MCF 10A (cell line): Measurements from ENCODE around the gene EPB42. TPM values are rescaled to one million over a fixed set of nuclear protein-coding genes. Genes with fewer than 3 reads are reported as not detected.

Source experiments
- BruUV-seq: library from RNA; stranded (reverse); fragments of 400-500 nt; replicated peaks from 2 replicates; lab custom pipeline; 2021; lab: Mats Ljungman, UMichigan
- CTCF ChIA-PET: fragments of 300-600 bp; sonication (Branson Sonifier 250); formaldehyde crosslinking; extraction: SDS; loops from one replicate; lab custom pipeline; 2021; ENCODE audit warnings: antibody characterized with exemption, inconsistent platforms; lab: Yijun Ruan, JAX
- POLR2A ChIA-PET: fragments of 300-600, 350-650 bp; sonication (Branson Sonifier 250); formaldehyde crosslinking; extraction: SDS; loops from one replicate; lab custom pipeline; 2020; ENCODE audit warnings: antibody characterized with exemption, inconsistent platforms; lab: Yijun Ruan, JAX
- DNase-seq: peaks from one replicate; pipeline ENCODE4 v3.0.0-alpha.2; 2018; ENCODE audit not compliant: unreplicated experiment
- H3K27ac Mint-ChIP-seq: one replicate; pipeline ENCODE4 v1.8.0; 2022; ENCODE audit warnings: mild to moderate bottlenecking, low read depth, mixed read lengths; ENCODE audit not compliant: unreplicated experiment
- H3K27me3 Mint-ChIP-seq: one replicate; pipeline ENCODE4 v1.8.0; 2022; ENCODE audit warnings: mixed read lengths; ENCODE audit not compliant: insufficient read depth, unreplicated experiment
- H3K36me3 Mint-ChIP-seq: one replicate; pipeline ENCODE4 v1.8.0; 2022; ENCODE audit warnings: mild to moderate bottlenecking, moderate library complexity, mixed read lengths; ENCODE audit not compliant: insufficient read depth, unreplicated experiment
- H3K4me1 Mint-ChIP-seq: one replicate; pipeline ENCODE4 v1.8.0; 2022; ENCODE audit warnings: mixed read lengths; ENCODE audit not compliant: insufficient read depth, unreplicated experiment
- H3K4me3 Mint-ChIP-seq: one replicate; pipeline ENCODE4 v1.8.0; 2022; ENCODE audit warnings: mild to moderate bottlenecking, moderate library complexity, mixed read lengths; ENCODE audit not compliant: unreplicated experiment
- H3K9me3 Mint-ChIP-seq: one replicate; pipeline ENCODE4 v1.8.0; 2022; ENCODE audit warnings: mixed read lengths; ENCODE audit not compliant: unreplicated experiment
- CTCF ChIP-seq: fragments of 200-600 bp; IDR thresholded peaks from one replicate; pipeline ENCODE4 v1.8.0; 2022; ENCODE audit warnings: antibody characterized with exemption, mild to moderate bottlenecking; ENCODE audit not compliant: unreplicated experiment
- intact Hi-C: fragments of 100-400 bp; cut with micrococcal nuclease; formaldehyde crosslinking; loops from 2 replicates; pipeline ENCODE4 v1.14.1; 2022
- total RNA-seq: library from RNA; stranded (reverse); gene quantifications from 2 replicates; pipeline ENCODE4 v1.2.3, GENCODE V29; 2022

EPB42 gene
- total RNA-seq, 1 experiment from 2014 or later: not detected

- BruUV-seq: no TSS peak
- H3K36me3 Mint-ChIP-seq: no peaks in the 10 kb centered on the region
- TF ChIP-seq CTCF: no peak
- H3K4me1 Mint-ChIP-seq: no peaks in the 10 kb centered on the region
- H3K4me3 Mint-ChIP-seq: no peak overlapping the region
- intact Hi-C loops: no loop called here
- no peaks in the 10 kb centered on the region for H3K27me3 Mint-ChIP-seq
- CTCF ChIA-PET: interaction anchor here (1.1 to 2.7 kb wide), 3 partner anchors 10 to 71 kb away, joined by 8 to 12 read pairs (median 10); no protein-coding TSS in a partner anchor
- POLR2A ChIA-PET: interaction anchor here (0.9 kb wide), 1 partner anchor 10 kb away, joined by 3 read pairs; no protein-coding TSS in a partner anchor
- no peaks in the 10 kb centered on the region for H3K9me3 Mint-ChIP-seq
- no peak for DNase-seq
- no peak overlapping the region for H3K27ac Mint-ChIP-seq
These were observed 6.6 kb downstream of the EPB42 start for GRCh38 chr15:43214169-43214568.

- no peaks in the 10 kb centered on the region for H3K27me3 Mint-ChIP-seq
- CTCF ChIA-PET: interaction anchor here (2.0 to 2.7 kb wide), 2 partner anchors 9 to 72 kb away, joined by 10 to 12 read pairs; no protein-coding TSS in a partner anchor
- intact Hi-C loops: no loop called here
These were observed 7.4 kb downstream of the EPB42 start for GRCh38 chr15:43213466-43213865.

GRCh38 chr15:43212951-43213350, 7.9 kb downstream of the EPB42 start:
- no TSS peak for BruUV-seq
- CTCF ChIA-PET: interaction anchor here (0.6 to 2.7 kb wide), 4 partner anchors 9 to 73 kb away, joined by 4 to 12 read pairs (median 11); no protein-coding TSS in a partner anchor
- H3K4me1 Mint-ChIP-seq: no peaks in the 10 kb centered on the region
- no peaks in the 10 kb centered on the region for H3K9me3 Mint-ChIP-seq
- POLR2A ChIA-PET: interaction anchor here (1.1 kb wide), 1 partner anchor 29 kb away, joined by 5 read pairs; no protein-coding TSS in a partner anchor
- H3K4me3 Mint-ChIP-seq: no peak overlapping the region
- H3K36me3 Mint-ChIP-seq: no peaks in the 10 kb centered on the region
- H3K27me3 Mint-ChIP-seq: no peaks in the 10 kb centered on the region
- no peak overlapping the region for H3K27ac Mint-ChIP-seq
- no peak for DNase-seq
- no peak for TF ChIP-seq CTCF
- intact Hi-C loops: no loop called here

More at GRCh38 chr15:43213466-43213865, 7.4 kb downstream of the EPB42 start:
- POLR2A ChIA-PET: interaction anchor here (1.1 kb wide), 1 partner anchor 30 kb away, joined by 5 read pairs; no protein-coding TSS in a partner anchor
- H3K4me3 Mint-ChIP-seq: no peak overlapping the region
- H3K4me1 Mint-ChIP-seq: no peaks in the 10 kb centered on the region
- H3K36me3 Mint-ChIP-seq: no peaks in the 10 kb centered on the region
- TF ChIP-seq CTCF: no peak
- DNase-seq: no peak
- no TSS peak for BruUV-seq
- H3K9me3 Mint-ChIP-seq: no peaks in the 10 kb centered on the region
- no peak overlapping the region for H3K27ac Mint-ChIP-seq

- ChIA-PET POLR2A (interaction anchor here (1.1 kb wide), 1 partner anchor 29 kb away, joined by 5 read pairs; no protein-coding TSS in a partner anchor), CTCF (interaction anchor here (0.6 to 3.5 kb wide), 8 partner anchors 10 to 105 kb away, joined by 3 to 19 read pairs (median 7); no protein-coding TSS in a partner anchor)
- no peaks in the 10 kb centered on the region for H3K9me3 Mint-ChIP-seq
- no peaks in the 10 kb centered on the region for H3K27me3 Mint-ChIP-seq
- intact Hi-C loops: no loop called here
- DNase-seq: no peak
- peak overlapping the region; percentile 29 for H3K27ac Mint-ChIP-seq
- no peaks in the 10 kb centered on the region for H3K4me1 Mint-ChIP-seq
- no peak for TF ChIP-seq CTCF
- H3K36me3 Mint-ChIP-seq: no peaks in the 10 kb centered on the region
- BruUV-seq: no TSS peak
- H3K4me3 Mint-ChIP-seq: no peak overlapping the region
These were observed 8.5 kb downstream of the EPB42 start for GRCh38 chr15:43212299-43212698.
